GM12878 (cell line): Measurements from ENCODE around the gene CSTB.

ENCODE experiments used
- FOXM1 ChIP-seq: IDR thresholded peaks from 2 replicates; pipeline ENCODE4 v1.6.1; 2012; ENCODE audit warnings: low read depth, mild to moderate bottlenecking, inconsistent platforms, low read length, moderate library complexity
- MLLT1 ChIP-seq: fragments of 450-650 bp; IDR thresholded peaks from 2 replicates; pipeline ENCODE4 v1.6.1; 2016; ENCODE audit warnings: mild to moderate bottlenecking
- MYC ChIP-seq: IDR thresholded peaks from 2 replicates; pipeline ENCODE4 v1.6.1; 2011; ENCODE audit warnings: mild to moderate bottlenecking, low read length, moderate library complexity, inconsistent platforms; ENCODE audit not compliant: insufficient read depth, insufficient replicate concordance, insufficient read length, severe bottlenecking
- NRF1 ChIP-seq: conservative IDR thresholded peaks from 2 replicates; pipeline ENCODE4 v1.6.1; 2011; ENCODE audit warnings: mild to moderate bottlenecking, low read depth, low read length, improper control_type of control experiment

GRCh38 chr21:43806017-43806710 is 30.1 kb upstream of the CSTB start:
- no peak for TF ChIP-seq NRF1
- TF ChIP-seq MLLT1 = no peak
- TF ChIP-seq MYC = no peak
- no peak for TF ChIP-seq FOXM1
